HL-60 (cell line): Measurements from ENCODE around the gene NRXN3.

Experiments used
- DNase-seq, 2 experiments: peaks; one replicate each; pipeline ENCODE4 v3.0.0-alpha.2; 2010 to 2020; ENCODE audit warnings: low read depth in 1 of 2, low spot score in 1 of 2
- H3K27ac ChIP-seq: fragments of 250-450 bp; sonication (Bioruptor Pico); replicated peaks from 2 replicates; pipeline ENCODE4 v1.5.1; 2020; ENCODE audit warnings: mild to moderate bottlenecking, moderate library complexity
- H3K27me3 ChIP-seq: fragments of 250-450 bp; sonication (Bioruptor Pico); 2 replicates; pipeline ENCODE4 v1.5.1; 2021; ENCODE audit warnings: mild to moderate bottlenecking, moderate library complexity; ENCODE audit not compliant: insufficient read depth, poor library complexity, severe bottlenecking
- H3K4me3 ChIP-seq: replicated peaks from 2 replicates; pipeline ENCODE4 v1.5.1; 2011; ENCODE audit warnings: mild to moderate bottlenecking, control low read depth, low read length; ENCODE audit not compliant: insufficient read depth
- GABPA ChIP-seq: IDR thresholded peaks from 2 replicates; pipeline ENCODE4 v1.6.1; 2012; ENCODE audit warnings: low read depth
- POLR2AphosphoS5 ChIP-seq: IDR thresholded peaks from 2 replicates; pipeline ENCODE4 v1.6.1; 2012; ENCODE audit warnings: low read depth
- REST ChIP-seq: IDR thresholded peaks from 2 replicates; pipeline ENCODE4 v1.6.1; 2012; ENCODE audit warnings: low read depth; ENCODE audit not compliant: insufficient replicate concordance
- SPI1 ChIP-seq: IDR thresholded peaks from 2 replicates; pipeline ENCODE4 v1.6.1; 2012; ENCODE audit warnings: low read depth, mild to moderate bottlenecking, borderline replicate concordance
- TF ChIP-seq, protein P1 (sequence below): IDR thresholded peaks from one replicate; pipeline ENCODE4 v1.5.1; 2011; ENCODE audit warnings: low read length, control low read depth, inconsistent platforms; ENCODE audit not compliant: insufficient read depth

The NRXN3 gene

GRCh38 chr14:79395061-79395460, 1224.9 kb downstream of the NRXN3 start:
- Histone ChIP-seq H3K27ac (no peak overlapping the region), H3K27me3 (no peaks in the 10 kb centered on the region), H3K4me3 (no peak overlapping the region)
- TF ChIP-seq REST (no peak), POLR2AphosphoS5 (no peak), SPI1 (no peak), GABPA (no peak)
- TF ChIP-seq, protein P1, sequence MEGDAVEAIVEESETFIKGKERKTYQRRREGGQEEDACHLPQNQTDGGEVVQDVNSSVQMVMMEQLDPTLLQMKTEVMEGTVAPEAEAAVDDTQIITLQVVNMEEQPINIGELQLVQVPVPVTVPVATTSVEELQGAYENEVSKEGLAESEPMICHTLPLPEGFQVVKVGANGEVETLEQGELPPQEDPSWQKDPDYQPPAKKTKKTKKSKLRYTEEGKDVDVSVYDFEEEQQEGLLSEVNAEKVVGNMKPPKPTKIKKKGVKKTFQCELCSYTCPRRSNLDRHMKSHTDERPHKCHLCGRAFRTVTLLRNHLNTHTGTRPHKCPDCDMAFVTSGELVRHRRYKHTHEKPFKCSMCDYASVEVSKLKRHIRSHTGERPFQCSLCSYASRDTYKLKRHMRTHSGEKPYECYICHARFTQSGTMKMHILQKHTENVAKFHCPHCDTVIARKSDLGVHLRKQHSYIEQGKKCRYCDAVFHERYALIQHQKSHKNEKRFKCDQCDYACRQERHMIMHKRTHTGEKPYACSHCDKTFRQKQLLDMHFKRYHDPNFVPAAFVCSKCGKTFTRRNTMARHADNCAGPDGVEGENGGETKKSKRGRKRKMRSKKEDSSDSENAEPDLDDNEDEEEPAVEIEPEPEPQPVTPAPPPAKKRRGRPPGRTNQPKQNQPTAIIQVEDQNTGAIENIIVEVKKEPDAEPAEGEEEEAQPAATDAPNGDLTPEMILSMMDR = no peak
- DNase-seq = no peak

- H3K27me3 ChIP-seq = no peaks in the 10 kb centered on the region
- no peak for DNase-seq
- H3K27ac ChIP-seq = no peak overlapping the region
- H3K4me3 ChIP-seq = no peak overlapping the region
- TF ChIP-seq, protein P1 = no peak
- TF ChIP-seq POLR2AphosphoS5 = no peak
- no peak for TF ChIP-seq GABPA
- TF ChIP-seq REST = no peak
- TF ChIP-seq SPI1 = no peak
Observed at GRCh38 chr14:79404874-79405511, 1234.8 kb downstream of the NRXN3 start.

DNA sequence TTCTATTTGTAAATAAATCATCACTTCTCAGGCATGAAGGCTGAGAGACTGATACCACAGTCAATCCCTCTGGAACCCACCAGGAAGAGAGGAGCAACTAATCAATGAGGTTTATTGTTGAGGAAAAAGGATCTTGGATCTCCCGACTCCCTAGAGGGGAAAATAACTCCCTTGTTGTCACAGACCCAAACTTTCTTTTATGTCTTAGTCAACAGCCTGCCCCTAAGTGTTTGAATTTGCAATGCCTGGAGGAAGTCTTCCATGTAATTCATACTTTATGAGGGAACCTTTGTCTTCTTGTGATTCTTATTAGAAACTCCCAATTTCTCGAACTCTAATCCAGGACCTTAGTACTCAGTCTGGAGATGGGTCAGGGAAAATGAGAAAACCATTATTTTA, 1235.3 kb downstream of the NRXN3 start:
- no peak for DNase-seq
- Histone ChIP-seq H3K27me3 (no peaks in the 10 kb centered on the region), H3K27ac (no peak overlapping the region), H3K4me3 (no peak overlapping the region)
- no peak for TF ChIP-seq SPI1
- no peak for TF ChIP-seq POLR2AphosphoS5
- TF ChIP-seq, protein P1 = no peak
- no peak for TF ChIP-seq GABPA
- no peak for TF ChIP-seq REST
